Endothelial cell (in vitro differentiated cells): ENCODE results near the gene HIGD1C. TPM values are rescaled to one million over a fixed set of nuclear protein-coding genes. Genes with fewer than 3 reads are reported as not detected.

Experiments used
- DNase-seq: peaks from one replicate; pipeline ENCODE4 v3.0.0; 2021; ENCODE audit warnings: low spot score
- H3K27ac Mint-ChIP-seq: one replicate; pipeline ENCODE4 v1.8.0; 2021; ENCODE audit warnings: mixed read lengths, inconsistent platforms; ENCODE audit not compliant: unreplicated experiment
- H3K27me3 Mint-ChIP-seq: one replicate; pipeline ENCODE4 v1.8.0; 2021; ENCODE audit warnings: mild to moderate bottlenecking, moderate library complexity, mixed read lengths, inconsistent platforms; ENCODE audit not compliant: unreplicated experiment
- H3K36me3 Mint-ChIP-seq: one replicate; pipeline ENCODE4 v1.8.0; 2021; ENCODE audit warnings: mild to moderate bottlenecking, low read depth, mixed read lengths, inconsistent platforms; ENCODE audit not compliant: unreplicated experiment
- H3K4me1 Mint-ChIP-seq: one replicate; pipeline ENCODE4 v1.8.0; 2021; ENCODE audit warnings: mild to moderate bottlenecking, mixed read lengths, inconsistent platforms; ENCODE audit not compliant: unreplicated experiment
- H3K4me3 Mint-ChIP-seq: one replicate; pipeline ENCODE4 v1.8.0; 2021; ENCODE audit warnings: mild to moderate bottlenecking, mixed read lengths, inconsistent platforms; ENCODE audit not compliant: unreplicated experiment
- H3K9me3 Mint-ChIP-seq: one replicate; pipeline ENCODE4 v1.8.0; 2021; ENCODE audit warnings: mixed read lengths, inconsistent platforms; ENCODE audit not compliant: unreplicated experiment
- CTCF ChIP-seq: fragments of 200-600 bp; sonication (generic); IDR thresholded peaks from one replicate; pipeline ENCODE4 v1.5.0; 2021; ENCODE audit warnings: antibody characterized with exemption; ENCODE audit not compliant: unreplicated experiment
- total RNA-seq: library from RNA; stranded (reverse); fragmentation: NEBNext Ultra II Directional; extraction: Animal tissue kit (Norgen Biotek cat#: 25700); gene quantifications from one replicate; pipeline ENCODE4 v1.2.1, GENCODE V29; 2021; ENCODE audit not compliant: unreplicated experiment

Gene HIGD1C
- total RNA-seq, 1 donor from 2014 or later: not detected

- Mint-ChIP-seq H3K36me3 (peaks cover 6% of the 10 kb centered on the region), H3K4me3 (no peak overlapping the region), H3K4me1 (peaks cover 4% of the 10 kb centered on the region), H3K27me3 (peaks cover 2% of the 10 kb centered on the region), H3K27ac (no peak overlapping the region), H3K9me3 (no peaks in the 10 kb centered on the region)
- no peak for DNase-seq
- no peak for TF ChIP-seq CTCF
Observed at GRCh38 chr12:51005030-51005429, 52.7 kb downstream of the HIGD1C start.

GRCh38 chr12:51005671-51006070, 53.3 kb downstream of the HIGD1C start:
- H3K27me3 Mint-ChIP-seq: no peaks in the 10 kb centered on the region
- DNase-seq: no peak
- H3K9me3 Mint-ChIP-seq: no peaks in the 10 kb centered on the region
- TF ChIP-seq CTCF: no peak
- H3K27ac Mint-ChIP-seq: no peak overlapping the region
- H3K4me3 Mint-ChIP-seq: no peak overlapping the region
- peaks cover 4% of the 10 kb centered on the region for H3K4me1 Mint-ChIP-seq
- no peaks in the 10 kb centered on the region for H3K36me3 Mint-ChIP-seq

DNA sequence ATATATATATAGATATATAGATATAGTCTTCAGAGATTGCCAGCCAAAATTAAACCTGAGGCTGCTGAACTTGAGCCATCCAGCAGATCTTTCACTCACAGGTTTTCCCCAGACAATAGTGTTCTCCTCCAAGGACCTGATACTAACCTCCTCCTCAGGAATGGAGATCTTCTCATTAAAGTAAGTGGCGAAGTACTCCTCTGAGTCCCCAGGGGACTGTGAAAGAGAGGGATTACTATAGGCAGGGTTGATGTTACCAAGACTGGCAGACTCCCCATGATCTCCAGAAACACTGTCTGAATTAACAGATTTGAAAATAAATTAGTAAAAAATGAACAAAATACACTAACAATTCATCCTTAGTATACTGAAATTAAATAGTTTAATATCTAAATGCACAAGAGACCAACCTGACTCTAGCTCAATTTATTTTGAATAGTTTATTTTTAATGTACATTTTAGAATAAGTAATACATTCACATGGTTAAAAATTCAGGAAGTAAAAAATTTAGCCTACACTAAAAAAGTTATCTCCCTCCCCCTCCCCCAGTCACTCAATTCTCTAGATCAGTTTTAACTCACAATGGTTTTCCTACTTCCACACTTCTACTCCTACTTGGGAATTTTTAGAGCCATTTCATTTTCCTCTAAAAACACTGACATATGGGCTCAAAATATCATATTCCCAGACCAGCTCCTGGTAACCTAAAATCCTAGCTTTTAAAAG, 56.1 kb downstream of the HIGD1C start:
- Mint-ChIP-seq H3K27me3 (no peaks in the 10 kb centered on the region), H3K4me3 (no peak overlapping the region), H3K4me1 (peaks cover 4% of the 10 kb centered on the region), H3K36me3 (no peaks in the 10 kb centered on the region), H3K9me3 (no peaks in the 10 kb centered on the region), H3K27ac (no peak overlapping the region)
- DNase-seq: no peak
- no peak for TF ChIP-seq CTCF

GRCh38 chr12:51009056-51009440, 56.7 kb downstream of the HIGD1C start:
- Mint-ChIP-seq H3K36me3 (no peaks in the 10 kb centered on the region), H3K27me3 (no peaks in the 10 kb centered on the region), H3K9me3 (no peaks in the 10 kb centered on the region), H3K27ac (no peak overlapping the region), H3K4me1 (peaks cover 4% of the 10 kb centered on the region), H3K4me3 (no peak overlapping the region)
- DNase-seq: no peak
- no peak for TF ChIP-seq CTCF

DNA sequence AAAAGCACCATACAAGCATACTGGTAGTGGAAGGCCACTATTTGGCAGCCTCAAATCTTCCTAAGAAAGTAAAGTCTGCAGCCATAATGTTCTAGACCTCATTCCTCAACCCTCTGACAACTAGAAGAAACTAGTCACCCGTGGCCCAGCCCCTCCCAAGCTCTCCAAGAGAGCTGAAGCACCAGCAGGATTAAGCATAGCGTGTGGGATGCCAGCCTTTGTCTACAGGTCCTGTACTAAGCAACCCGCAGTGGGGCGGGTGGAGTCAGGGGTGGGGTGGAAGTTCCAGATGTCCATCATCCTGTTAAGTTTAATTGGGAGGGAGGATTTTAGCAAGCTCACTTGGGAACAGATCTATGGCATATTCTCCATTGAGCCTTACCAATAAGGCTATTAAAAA, 59.6 kb downstream of the HIGD1C start:
- no peak overlapping the region for H3K27ac Mint-ChIP-seq
- no peak overlapping the region for H3K4me3 Mint-ChIP-seq
- no peaks in the 10 kb centered on the region for H3K36me3 Mint-ChIP-seq
- H3K9me3 Mint-ChIP-seq: no peaks in the 10 kb centered on the region
- H3K27me3 Mint-ChIP-seq: no peaks in the 10 kb centered on the region
- no peak for TF ChIP-seq CTCF
- peaks cover 4% of the 10 kb centered on the region for H3K4me1 Mint-ChIP-seq
- no peak for DNase-seq
